Measurements from ENCODE around the gene SH3BP4.
A peak's percentile ranks its signal among the peaks of the same experiment; 100 is the strongest.

The SH3BP4 gene

DNA sequence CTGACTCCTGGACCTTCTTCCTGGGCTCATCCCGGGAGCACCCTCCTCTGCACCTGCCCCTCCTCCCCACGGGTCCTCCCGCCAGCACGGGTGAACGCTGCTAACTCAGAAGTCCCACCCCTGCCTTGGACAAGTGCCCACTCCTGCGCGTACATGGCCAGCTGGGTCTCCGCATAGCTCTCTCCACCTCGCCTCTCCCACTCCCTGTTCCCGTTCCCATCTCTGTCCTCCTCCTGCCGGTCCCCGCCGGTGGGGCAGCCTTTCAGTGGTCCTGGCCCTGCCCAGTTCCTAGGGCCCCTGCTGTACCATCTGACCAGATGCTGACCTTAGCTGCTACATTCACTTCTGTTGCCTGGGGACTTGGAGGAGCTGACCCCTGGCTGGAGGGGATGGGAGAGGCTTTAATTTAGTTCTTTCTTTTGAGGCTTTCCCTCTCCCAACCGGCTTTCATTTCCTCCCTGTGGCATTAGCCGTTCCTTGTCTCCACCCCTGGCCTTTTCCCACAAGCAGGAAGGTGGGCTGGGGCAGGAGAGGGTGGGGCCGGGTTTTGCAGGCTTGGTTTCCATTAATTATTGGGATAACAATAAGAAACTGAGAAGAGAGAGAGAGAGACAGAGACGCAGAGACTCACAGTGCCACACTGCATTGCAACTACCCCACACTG, 136.1 kb downstream of the SH3BP4 start:
- peak overlapping the region; percentile 35 for H3K4me3 ChIP-seq (ENCODE audit: low read depth, low read length)
- DNase-seq (ENCODE audit: low read depth): peak; percentile 58
- TF ChIP-seq, protein P1, sequence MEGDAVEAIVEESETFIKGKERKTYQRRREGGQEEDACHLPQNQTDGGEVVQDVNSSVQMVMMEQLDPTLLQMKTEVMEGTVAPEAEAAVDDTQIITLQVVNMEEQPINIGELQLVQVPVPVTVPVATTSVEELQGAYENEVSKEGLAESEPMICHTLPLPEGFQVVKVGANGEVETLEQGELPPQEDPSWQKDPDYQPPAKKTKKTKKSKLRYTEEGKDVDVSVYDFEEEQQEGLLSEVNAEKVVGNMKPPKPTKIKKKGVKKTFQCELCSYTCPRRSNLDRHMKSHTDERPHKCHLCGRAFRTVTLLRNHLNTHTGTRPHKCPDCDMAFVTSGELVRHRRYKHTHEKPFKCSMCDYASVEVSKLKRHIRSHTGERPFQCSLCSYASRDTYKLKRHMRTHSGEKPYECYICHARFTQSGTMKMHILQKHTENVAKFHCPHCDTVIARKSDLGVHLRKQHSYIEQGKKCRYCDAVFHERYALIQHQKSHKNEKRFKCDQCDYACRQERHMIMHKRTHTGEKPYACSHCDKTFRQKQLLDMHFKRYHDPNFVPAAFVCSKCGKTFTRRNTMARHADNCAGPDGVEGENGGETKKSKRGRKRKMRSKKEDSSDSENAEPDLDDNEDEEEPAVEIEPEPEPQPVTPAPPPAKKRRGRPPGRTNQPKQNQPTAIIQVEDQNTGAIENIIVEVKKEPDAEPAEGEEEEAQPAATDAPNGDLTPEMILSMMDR (conservative IDR thresholded peaks at IDR 0.05; ENCODE audit: low read depth, low read length): peak; percentile 41

DNA sequence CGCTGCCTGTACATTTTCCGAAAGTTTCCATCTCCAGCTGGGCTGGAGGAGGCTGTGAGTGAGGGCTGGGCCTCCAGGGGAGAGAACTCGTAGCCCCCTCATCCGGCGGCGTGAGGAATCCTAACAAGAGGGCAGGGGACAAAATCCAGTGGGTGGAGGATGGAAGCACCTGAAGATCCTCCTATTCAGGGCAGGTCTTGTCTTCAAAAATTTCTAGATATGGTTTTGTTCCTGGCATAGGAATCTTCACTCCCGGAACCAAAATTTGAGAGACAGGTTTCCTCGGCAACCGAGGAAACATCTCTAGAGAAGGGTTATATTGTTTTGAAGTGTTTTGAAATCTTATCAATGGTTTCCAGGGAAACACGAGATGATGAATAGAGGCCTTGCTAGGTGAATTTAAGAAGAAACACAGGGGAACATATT, 136.7 kb downstream of the SH3BP4 start:
- DNase-seq (ENCODE audit: low read depth): peak; percentile 56
- TF ChIP-seq, protein P1 (conservative IDR thresholded peaks at IDR 0.05; ENCODE audit: low read depth, low read length): peak; percentile 42
- H3K4me3 ChIP-seq (ENCODE audit: low read depth, low read length): no peak overlapping the region

DNA sequence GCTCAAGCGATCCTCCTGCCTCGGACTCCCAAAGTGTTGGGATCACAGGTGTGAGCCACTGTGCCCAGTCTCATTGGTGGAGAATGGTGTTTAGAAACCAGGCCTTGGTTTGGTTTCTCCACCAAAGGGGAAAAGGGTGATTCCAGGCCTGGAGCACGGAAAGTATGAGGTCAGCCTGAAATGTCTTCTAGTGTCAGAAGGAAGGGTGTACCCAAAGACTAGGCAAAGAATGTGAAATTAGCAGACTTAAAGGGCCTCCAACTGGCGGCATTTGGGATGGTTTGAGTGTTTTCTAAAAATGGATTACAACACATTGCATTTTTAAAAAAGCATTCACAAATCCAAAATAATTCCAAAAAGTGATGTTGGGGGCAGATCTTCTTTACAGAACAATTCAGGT, 139.6 kb downstream of the SH3BP4 start:
- no peak overlapping the region for H3K4me3 ChIP-seq (ENCODE audit: low read depth, low read length)
- DNase-seq (ENCODE audit: low read depth): no peak
- TF ChIP-seq, protein P1 (conservative IDR thresholded peaks at IDR 0.05; ENCODE audit: low read depth, low read length): no peak

DNA sequence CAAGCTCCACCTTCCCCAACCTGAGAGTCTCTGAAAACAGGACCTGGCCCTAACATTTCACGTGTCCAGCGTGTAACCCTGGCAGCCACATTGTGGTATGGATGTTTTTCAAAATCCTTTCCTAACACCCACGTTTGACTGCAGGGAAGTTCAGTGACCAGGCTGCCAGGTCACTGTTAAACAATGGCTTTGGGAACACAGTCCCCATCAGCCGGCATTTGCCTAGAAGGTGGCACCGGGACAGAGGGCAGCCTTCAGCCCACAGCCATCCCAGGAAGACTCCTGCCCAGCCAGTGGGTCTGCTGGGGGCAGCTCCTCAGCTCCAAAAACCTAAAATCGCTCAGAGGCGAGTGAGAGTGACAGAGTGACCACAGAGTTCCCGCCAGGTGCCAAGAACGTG, 140.2 kb downstream of the SH3BP4 start:
- H3K4me3 ChIP-seq (ENCODE audit: low read depth, low read length): no peak overlapping the region
- TF ChIP-seq, protein P1 (conservative IDR thresholded peaks at IDR 0.05; ENCODE audit: low read depth, low read length): no peak
- DNase-seq (ENCODE audit: low read depth): no peak

DNA sequence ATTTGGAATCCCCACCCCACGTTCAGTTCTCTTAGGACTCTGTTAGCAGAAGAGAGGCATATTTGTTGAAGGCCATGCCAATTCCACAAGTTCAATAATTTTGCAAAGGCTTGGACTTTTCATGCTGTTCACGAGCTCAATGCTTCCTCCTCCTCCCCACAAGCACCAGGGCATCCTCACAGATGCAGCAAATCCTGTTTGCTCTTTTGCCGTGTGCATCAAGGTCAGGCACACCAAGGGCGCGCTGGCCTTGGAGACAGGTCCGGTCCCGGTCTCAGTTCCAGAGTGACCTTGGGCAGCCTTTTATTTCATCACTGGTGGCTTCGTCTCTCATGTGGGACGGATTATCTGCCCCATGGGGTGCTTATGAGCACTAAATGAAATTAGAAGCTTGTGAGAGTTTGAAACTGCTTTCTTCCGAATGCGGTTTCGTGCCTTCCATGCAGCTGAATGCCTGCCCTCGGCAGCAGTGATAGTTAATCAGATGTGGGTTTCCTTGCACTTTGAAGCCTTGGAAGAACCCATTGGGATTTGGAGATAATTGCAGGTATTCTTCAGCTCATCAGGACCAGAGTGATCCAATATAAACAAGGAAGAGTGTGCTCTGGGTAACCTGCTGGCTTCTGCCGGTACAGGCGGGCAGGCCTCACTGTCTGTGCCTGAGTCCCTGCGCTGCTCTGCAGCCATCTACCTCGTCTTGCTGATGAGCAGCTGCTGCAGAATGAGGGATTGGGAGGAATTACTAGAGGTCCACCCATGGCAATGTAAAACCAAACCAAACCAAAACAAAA, 140.8 kb downstream of the SH3BP4 start:
- DNase-seq (ENCODE audit: low read depth): no peak
- H3K4me3 ChIP-seq (ENCODE audit: low read depth, low read length): no peak overlapping the region
- TF ChIP-seq, protein P1 (conservative IDR thresholded peaks at IDR 0.05; ENCODE audit: low read depth, low read length): no peak

DNA sequence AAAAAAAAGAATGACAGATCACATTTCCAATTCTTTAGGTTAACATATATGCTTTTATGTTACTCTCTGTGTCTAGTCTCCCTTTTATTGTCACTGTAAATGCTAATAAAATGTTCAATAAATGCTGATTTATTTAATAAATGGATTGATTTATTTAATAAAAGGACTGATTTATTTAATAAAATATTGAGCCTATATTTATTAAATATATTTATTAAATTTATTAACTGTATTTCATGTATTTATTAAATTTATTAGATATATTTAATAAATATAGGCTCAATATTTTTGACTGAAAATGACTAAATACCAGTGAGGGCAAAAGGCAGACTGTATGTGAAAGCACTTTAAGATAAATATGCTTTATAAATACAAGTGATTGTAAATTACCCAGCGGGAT, 142.6 kb downstream of the SH3BP4 start:
- no peak for DNase-seq (ENCODE audit: low read depth)
- TF ChIP-seq, protein P1 (conservative IDR thresholded peaks at IDR 0.05; ENCODE audit: low read depth, low read length): no peak
- H3K4me3 ChIP-seq (ENCODE audit: low read depth, low read length): no peak overlapping the region

Measured in choroid plexus epithelial cell (primary cell).